ENCODE data around the gene MRPS15. TPM values are rescaled to one million over a fixed set of nuclear protein-coding genes. Genes with fewer than 3 reads are reported as not detected.

The MRPS15 gene
- total RNA-seq, 1 experiment from 2014 or later = 200 TPM

DNA sequence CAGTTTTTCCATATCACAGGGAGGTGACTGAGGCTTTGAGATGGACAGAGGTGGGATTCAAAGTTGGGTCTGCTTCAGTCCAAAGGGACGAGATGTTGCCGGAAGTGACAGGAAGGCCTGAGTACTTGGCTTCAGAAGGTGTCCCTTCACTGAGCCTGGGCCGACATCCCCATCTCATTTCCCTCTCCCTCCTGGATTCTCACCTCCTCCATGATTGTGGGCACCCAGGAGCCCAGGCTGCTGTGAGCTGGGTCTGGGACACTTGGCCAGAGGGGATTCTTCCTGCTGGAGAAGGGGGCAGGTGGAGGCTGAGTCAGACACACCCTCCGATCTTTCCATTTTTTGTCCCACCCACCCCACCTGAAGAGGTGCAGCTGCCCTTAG, 2.8 kb upstream of the MRPS15 start:
- Histone ChIP-seq H3K27me3 (ENCODE audit: insufficient read depth, low read depth) (no peaks in the 10 kb centered on the region), H3K9me3 (ENCODE audit: insufficient read depth, low read depth) (no peaks in the 10 kb centered on the region), H3K79me2 (ENCODE audit: low read depth) (peaks cover 19% of the 10 kb centered on the region), H3K9me2 (ENCODE audit: insufficient read depth) (no peaks in the 10 kb centered on the region), H3K36me3 (ENCODE audit: low read depth) (peaks cover 5% of the 10 kb centered on the region; the same call in 1 of the 2 replicates), H3K4me3 (no peak overlapping the region), H3K4me2 (no peak overlapping the region), H3F3A (ENCODE audit: insufficient read depth, low read depth) (peaks cover 13% of the 10 kb centered on the region; the same call in 1 of the 2 replicates), H3K4me1 (replicated peaks; ENCODE audit: insufficient read depth) (peaks cover 33% of the 10 kb centered on the region), H4K20me1 (ENCODE audit: insufficient read depth) (no peaks in the 10 kb centered on the region), H3K27ac (no peak overlapping the region), H2AFZ (no peak overlapping the region)
- intact Hi-C loops (cut with micrococcal nuclease; ENCODE audit: unreplicated experiment) = no loop called here
- TF ChIP-seq, protein P1, sequence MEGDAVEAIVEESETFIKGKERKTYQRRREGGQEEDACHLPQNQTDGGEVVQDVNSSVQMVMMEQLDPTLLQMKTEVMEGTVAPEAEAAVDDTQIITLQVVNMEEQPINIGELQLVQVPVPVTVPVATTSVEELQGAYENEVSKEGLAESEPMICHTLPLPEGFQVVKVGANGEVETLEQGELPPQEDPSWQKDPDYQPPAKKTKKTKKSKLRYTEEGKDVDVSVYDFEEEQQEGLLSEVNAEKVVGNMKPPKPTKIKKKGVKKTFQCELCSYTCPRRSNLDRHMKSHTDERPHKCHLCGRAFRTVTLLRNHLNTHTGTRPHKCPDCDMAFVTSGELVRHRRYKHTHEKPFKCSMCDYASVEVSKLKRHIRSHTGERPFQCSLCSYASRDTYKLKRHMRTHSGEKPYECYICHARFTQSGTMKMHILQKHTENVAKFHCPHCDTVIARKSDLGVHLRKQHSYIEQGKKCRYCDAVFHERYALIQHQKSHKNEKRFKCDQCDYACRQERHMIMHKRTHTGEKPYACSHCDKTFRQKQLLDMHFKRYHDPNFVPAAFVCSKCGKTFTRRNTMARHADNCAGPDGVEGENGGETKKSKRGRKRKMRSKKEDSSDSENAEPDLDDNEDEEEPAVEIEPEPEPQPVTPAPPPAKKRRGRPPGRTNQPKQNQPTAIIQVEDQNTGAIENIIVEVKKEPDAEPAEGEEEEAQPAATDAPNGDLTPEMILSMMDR (conservative IDR thresholded peaks at IDR 0.05) = no peak
- TF ChIP-seq EZH2 (IDR thresholded peaks at IDR 0.05; ENCODE audit: low read depth) = no peak
- ChIA-PET CTCF (no interaction called here), POLR2A (ENCODE audit: unreplicated experiment) (interaction anchor here (0.7 kb wide), 1 partner anchor 30 kb away, joined by 4 read pairs; no protein-coding TSS in a partner anchor)
- no TSS peak for BruUV-seq (replicated peaks)
- DNase-seq = no peak

DNA sequence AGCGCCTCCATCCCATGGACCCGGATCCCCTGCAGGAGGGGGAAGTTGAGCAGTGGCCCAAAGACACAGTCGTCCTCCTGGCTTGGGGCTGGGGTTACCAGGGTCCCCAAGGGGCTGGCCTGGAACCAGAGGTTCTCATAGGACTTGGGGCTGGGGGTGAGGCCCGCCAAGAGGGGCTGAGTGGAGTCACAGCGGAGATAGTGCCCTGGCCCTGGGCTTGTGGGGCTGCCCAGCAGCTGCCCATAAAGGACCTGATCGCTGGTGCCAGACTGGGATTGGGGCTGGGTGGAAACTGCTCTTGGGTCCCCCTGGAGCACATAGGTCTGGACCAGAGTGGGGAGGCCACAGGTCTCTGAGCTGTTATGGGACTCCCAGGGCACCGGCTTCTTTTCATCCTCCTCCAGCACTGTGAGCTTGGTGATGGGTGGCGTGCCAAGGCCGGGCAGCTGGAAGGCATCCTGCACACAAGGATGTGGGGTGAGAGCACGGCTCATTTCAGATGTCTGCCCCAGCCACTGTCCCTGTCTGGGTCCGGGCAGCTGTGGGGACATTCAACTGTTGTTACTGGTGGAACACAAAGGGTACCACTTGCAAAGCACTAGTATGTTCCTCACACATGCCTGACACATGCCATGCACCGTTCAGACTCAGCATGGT, 2.3 kb upstream of the MRPS15 start:
- H3K4me3 ChIP-seq = no peak overlapping the region
- intact Hi-C loops (cut with micrococcal nuclease; ENCODE audit: unreplicated experiment) = no loop called here
- H3K4me2 ChIP-seq = peak overlapping the region; percentile 90; the same call in 1 of the 2 replicates
- no peaks in the 10 kb centered on the region for H3K9me2 ChIP-seq (ENCODE audit: insufficient read depth)
- H2AFZ ChIP-seq = no peak overlapping the region
- 0 out of 2 replicates have a peak overlapping the region, but pooled peaks have one; percentile 93 for H3K27ac ChIP-seq
- no TSS peak for BruUV-seq (replicated peaks)
- H3K27me3 ChIP-seq (ENCODE audit: insufficient read depth, low read depth) = no peaks in the 10 kb centered on the region
- no peak for DNase-seq
- H3K79me2 ChIP-seq (ENCODE audit: low read depth) = peaks cover 22% of the 10 kb centered on the region
- ChIA-PET CTCF (no interaction called here), POLR2A (ENCODE audit: unreplicated experiment) (interaction anchor here (0.7 kb wide), 1 partner anchor 31 kb away, joined by 4 read pairs; no protein-coding TSS in a partner anchor)
- peaks cover 33% of the 10 kb centered on the region for H3K4me1 ChIP-seq (replicated peaks; ENCODE audit: insufficient read depth)
- no peaks in the 10 kb centered on the region for H3K9me3 ChIP-seq (ENCODE audit: insufficient read depth, low read depth)
- peaks cover 10% of the 10 kb centered on the region; the same call in 1 of the 2 replicates for H3K36me3 ChIP-seq (ENCODE audit: low read depth)
- TF ChIP-seq, protein P1 (conservative IDR thresholded peaks at IDR 0.05) = no peak
- TF ChIP-seq EZH2 (IDR thresholded peaks at IDR 0.05; ENCODE audit: low read depth) = no peak
- H3F3A ChIP-seq (ENCODE audit: insufficient read depth, low read depth) = peaks cover 16% of the 10 kb centered on the region; the same call in 1 of the 2 replicates
- no peaks in the 10 kb centered on the region for H4K20me1 ChIP-seq (ENCODE audit: insufficient read depth)

DNA sequence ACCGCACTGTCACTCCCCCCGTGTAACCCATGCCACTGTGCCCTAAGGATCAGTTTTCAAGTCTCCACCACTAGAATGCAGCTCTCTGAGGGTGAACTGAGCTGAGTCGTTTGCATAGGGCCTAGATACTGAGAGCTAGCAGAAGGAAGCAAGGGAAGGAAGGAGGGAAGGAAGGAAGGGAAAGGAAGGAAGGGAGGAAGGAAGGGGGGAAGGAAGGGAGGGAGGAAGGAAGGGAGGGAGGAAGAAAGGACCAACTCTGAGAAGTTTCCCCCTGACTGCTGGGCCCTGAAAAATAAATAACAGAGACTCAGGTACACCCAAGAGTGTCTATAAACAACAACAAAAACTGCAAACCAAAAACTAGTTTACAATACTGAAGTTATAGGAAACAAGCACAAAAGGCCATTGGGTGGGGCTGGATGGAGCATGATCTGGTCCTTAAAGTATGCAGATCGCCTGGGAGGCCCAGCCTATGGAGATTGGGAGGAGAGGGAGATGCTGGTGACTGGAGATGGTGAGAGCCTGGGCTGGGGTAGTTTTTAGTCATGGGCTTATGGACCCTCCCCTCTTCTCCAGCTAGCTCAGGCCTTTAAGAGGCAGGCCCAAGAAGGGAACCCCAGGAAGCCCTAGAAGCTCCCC, 1.7 kb upstream of the MRPS15 start:
- BruUV-seq (replicated peaks) = no TSS peak
- CTCF ChIA-PET = interaction anchor here (0.6 kb wide), 1 partner anchor 319 kb away, joined by 10 read pairs; no protein-coding TSS in a partner anchor
- Histone ChIP-seq H3K36me3 (ENCODE audit: low read depth) (peaks cover 14% of the 10 kb centered on the region; the same call in 1 of the 2 replicates), H3K4me1 (replicated peaks; ENCODE audit: insufficient read depth) (peaks cover 33% of the 10 kb centered on the region), H3K9me2 (ENCODE audit: insufficient read depth) (no peaks in the 10 kb centered on the region), H2AFZ (no peak overlapping the region), H3F3A (ENCODE audit: insufficient read depth, low read depth) (peaks cover 18% of the 10 kb centered on the region; the same call in 1 of the 2 replicates), H3K4me2 (peak overlapping the region; percentile 90), H3K27ac (peak overlapping the region; percentile 93), H3K27me3 (ENCODE audit: insufficient read depth, low read depth) (no peaks in the 10 kb centered on the region), H3K79me2 (ENCODE audit: low read depth) (peaks cover 22% of the 10 kb centered on the region), H4K20me1 (ENCODE audit: insufficient read depth) (no peaks in the 10 kb centered on the region), H3K9me3 (ENCODE audit: insufficient read depth, low read depth) (no peaks in the 10 kb centered on the region), H3K4me3 (no peak overlapping the region)
- POLR2A ChIA-PET (ENCODE audit: unreplicated experiment) = interaction anchor here (0.6 kb wide), 2 partner anchors 21 to 79 kb away, joined by 3 read pairs; no protein-coding TSS in a partner anchor
- intact Hi-C loops (cut with micrococcal nuclease; ENCODE audit: unreplicated experiment) = no loop called here
- DNase-seq = peak; percentile 35 to 53
- TF ChIP-seq, protein P1 (conservative IDR thresholded peaks at IDR 0.05) = no peak
- no peak for TF ChIP-seq EZH2 (IDR thresholded peaks at IDR 0.05; ENCODE audit: low read depth)

Measured in PC-9 (cell line).